HK-2 (cell line): ENCODE data around the gene ECHS1.
"Not testable (repeated sequence)": the region's sequence is repeated elsewhere in the genome, so short reads cannot be mapped to it uniquely, and the experiment has no call there.

Experiments
- DNase-seq: peaks from one replicate; pipeline ENCODE4 v3.0.0-alpha.2; 2018; ENCODE audit not compliant: unreplicated experiment

ECHS1 gene

GRCh38 chr10:133378251-133379096 lies 5.3 kb upstream of the ECHS1 start:
- DNase-seq: peak; percentile 51

GRCh38 chr10:133377818-133378250 lies 4.7 kb upstream of the ECHS1 start:
- no peak for DNase-seq

GRCh38 chr10:133377025-133377817 lies 4.1 kb upstream of the ECHS1 start:
- DNase-seq: no peak

- DNase-seq: not testable (repeated sequence)
These were observed 3.0 kb upstream of the ECHS1 start for GRCh38 chr10:133376183-133376582.

- no peak for DNase-seq
These were observed 2.4 kb upstream of the ECHS1 start for GRCh38 chr10:133375357-133376115.

GRCh38 chr10:133372507-133372906 lies 647 bp downstream of the ECHS1 start:
- DNase-seq: no peak

GRCh38 chr10:133370030-133370786 lies 2.9 kb downstream of the ECHS1 start:
- no peak for DNase-seq

- DNase-seq: no peak
These were observed 5.0 kb downstream of the ECHS1 start for GRCh38 chr10:133368153-133368552.

- DNase-seq: not testable (repeated sequence)
These were observed 5.7 kb downstream of the ECHS1 start for GRCh38 chr10:133367461-133367860.

- no peak for DNase-seq
These were observed 6.4 kb downstream of the ECHS1 start for GRCh38 chr10:133366751-133367150.

GRCh38 chr10:133366130-133366478 lies 7.0 kb downstream of the ECHS1 start:
- DNase-seq: no peak

- no peak for DNase-seq
These were observed 7.6 kb downstream of the ECHS1 start for GRCh38 chr10:133365461-133366129.

- DNase-seq: no peak
These were observed 8.3 kb downstream of the ECHS1 start for GRCh38 chr10:133364645-133365431.

GRCh38 chr10:133362846-133363245 lies 10.3 kb downstream of the ECHS1 start:
- no peak for DNase-seq

- no peak for DNase-seq
These were observed 11.2 kb downstream of the ECHS1 start for GRCh38 chr10:133361773-133362441.

GRCh38 chr10:133361227-133361626 lies 11.9 kb downstream of the ECHS1 start:
- DNase-seq: no peak

GRCh38 chr10:133359972-133360610 lies 13.1 kb downstream of the ECHS1 start:
- DNase-seq: no peak

- DNase-seq: no peak
These were observed 13.6 kb downstream of the ECHS1 start for GRCh38 chr10:133359554-133359971.

GRCh38 chr10:133358925-133359310 lies 14.2 kb downstream of the ECHS1 start:
- no peak for DNase-seq
